HG03342 (cell line): ENCODE measurements around the gene STK35.

Experiments
- ATAC-seq: cut with Tn5 transposase; IDR thresholded peaks from one replicate; pipeline ENCODE4 v1.9.1; 2021; ENCODE audit warnings: mild to moderate bottlenecking, moderate library complexity; ENCODE audit not compliant: unreplicated experiment

The STK35 gene

DNA sequence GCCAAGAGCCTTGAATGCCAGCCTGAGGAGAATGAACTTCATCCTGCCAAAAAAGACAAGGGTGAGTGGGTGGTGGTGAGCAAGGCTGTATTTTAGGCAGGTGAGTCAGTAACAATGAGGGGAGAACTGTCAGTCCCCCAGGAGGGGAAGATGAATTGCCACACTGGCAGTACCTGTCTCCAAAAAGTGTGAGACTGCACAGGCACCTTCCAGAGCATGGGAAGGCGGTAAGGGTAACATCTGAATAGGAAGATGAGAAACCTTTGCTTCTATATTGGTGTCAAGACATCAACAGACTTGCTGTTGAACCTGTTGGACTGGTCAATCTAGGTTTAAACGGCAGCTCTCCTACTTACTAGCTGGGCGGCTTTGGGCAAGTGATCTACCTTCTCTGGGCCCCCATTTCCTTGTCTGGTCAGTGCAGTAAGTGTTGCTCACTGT lies 30.9 kb downstream of the STK35 start:
- ATAC-seq = no peak

DNA sequence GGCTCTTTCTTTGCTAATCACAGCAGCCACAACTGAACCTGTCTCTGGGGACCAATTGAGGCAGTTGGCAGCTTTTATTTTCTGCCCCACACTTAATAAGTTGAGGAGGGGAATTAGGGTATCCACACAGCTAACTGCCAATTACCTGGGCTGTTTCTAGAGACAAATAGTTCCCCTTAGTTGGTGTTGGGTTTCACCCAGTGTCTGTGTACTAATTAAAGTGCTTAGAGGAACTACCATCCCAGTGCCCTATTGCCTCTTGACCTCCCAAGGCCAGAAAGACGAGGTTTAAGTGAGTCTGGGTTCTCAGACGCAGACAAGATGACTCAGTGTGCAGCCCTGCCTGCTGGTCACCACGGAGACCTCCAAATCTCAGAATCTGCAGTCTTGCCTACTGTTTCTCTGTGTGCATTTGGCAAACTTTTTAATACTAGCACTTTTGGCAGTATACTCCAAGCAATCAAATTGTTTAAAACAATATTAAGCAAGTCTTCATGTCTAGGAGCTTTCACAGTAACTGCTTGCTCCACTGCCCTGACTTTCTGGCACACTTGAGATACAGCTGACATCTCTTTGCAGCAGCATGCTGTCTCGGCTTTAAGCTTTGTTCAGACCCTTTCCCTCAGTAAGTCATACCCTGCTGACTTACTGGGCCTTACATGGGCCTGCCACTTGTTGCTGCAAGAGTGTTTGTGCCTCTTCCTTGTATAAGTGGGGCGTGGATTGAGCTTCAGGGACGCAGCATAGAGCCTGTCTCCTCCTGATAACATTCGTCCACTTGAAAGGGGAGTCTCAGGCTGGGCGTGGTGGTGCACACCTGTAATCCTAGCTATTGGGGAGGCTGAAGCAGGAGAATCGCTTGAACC lies 31.9 kb downstream of the STK35 start:
- ATAC-seq = no peak

DNA sequence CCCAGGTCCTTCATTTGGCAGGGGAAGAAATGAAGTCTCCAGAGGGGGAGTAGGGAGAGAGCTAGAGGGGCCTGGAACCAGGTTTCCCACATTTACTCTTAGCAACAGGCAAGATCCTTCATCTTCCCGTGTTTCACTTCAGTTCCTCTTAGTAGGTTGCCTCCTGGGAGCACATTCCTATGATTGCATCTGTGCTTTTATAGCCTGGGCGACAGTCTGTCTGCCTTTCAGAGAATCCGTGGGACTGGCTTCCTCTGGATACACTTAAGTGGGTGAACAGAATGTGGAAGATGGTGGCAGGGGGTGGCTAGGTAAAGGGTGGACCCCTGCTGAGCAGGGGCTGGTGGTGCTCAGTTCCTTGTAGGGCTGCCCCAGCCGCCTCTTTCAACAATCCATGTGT lies 33.4 kb downstream of the STK35 start:
- no peak for ATAC-seq

DNA sequence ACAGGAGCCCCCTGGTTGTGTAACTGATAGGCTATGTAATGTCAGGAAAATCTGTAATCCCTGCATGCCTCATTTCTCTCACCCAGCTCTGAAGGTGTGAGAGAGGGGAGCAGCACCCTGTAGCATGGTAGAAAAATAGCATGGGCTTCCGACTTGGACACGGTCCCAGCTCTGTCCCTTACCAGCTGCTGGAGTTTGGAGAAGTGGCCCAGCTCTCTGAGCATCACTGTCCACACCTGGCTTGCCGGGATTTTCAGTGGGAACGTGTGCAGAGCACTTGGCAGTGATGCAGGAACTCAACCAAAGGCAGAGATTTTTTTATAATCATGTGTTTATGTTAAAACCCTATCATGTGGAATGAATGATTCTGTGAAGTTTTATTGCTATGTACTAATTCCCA lies 34.6 kb downstream of the STK35 start:
- no peak for ATAC-seq

DNA sequence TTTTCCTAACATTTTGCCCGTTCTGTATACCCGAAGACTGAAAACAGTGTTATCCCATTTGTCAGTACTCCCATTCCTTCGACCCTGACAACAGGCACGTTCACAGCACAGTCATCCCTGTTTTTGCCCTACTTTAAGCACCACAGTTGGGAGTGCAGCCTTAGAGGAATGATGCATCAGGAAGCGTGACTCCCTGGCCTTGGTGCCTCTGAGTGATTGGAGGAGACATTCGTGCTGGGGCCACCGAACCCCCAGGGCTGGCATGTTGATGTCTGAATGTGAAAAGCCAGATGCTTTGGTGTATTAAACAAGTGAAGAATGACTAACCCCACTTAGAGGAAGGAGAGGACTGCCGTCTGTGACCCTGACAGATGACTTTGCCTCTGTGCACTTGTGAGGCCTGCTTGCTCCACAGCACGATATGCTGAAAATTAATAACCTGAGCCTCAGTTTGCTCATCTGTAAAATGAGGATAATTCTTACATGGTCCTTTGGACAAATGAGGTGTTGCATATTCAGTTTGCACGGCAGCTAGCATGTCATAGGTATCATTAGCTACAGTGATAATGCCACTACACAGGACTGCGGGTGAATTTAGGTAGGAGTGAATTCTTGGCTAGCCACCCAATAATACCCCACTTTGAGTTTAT lies 36.0 kb downstream of the STK35 start:
- ATAC-seq = no peak

GRCh38 chr20:2138396-2138795 lies 36.8 kb downstream of the STK35 start:
- ATAC-seq = no peak

DNA sequence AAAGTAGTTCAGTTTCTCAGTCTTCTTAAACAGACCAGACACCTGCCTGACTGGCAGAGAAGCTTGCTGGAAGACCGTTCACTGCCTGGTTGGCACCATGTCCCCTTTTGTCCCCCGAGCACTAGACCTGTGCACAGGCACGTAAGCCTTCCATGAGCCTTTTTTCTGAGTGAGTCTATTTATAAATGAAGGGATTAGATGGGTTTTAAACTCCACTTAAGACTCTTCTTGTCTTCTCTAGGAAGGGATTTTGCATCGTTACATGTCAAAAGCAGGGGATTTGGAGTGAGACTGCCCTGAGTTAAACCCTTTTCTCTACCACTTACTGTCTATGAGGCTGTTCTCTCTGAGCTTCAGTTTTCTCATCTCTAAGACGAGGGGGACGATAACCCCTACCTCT lies 37.6 kb downstream of the STK35 start:
- ATAC-seq = no peak

GRCh38 chr20:2139736-2140135 lies 38.1 kb downstream of the STK35 start:
- ATAC-seq = no peak

DNA sequence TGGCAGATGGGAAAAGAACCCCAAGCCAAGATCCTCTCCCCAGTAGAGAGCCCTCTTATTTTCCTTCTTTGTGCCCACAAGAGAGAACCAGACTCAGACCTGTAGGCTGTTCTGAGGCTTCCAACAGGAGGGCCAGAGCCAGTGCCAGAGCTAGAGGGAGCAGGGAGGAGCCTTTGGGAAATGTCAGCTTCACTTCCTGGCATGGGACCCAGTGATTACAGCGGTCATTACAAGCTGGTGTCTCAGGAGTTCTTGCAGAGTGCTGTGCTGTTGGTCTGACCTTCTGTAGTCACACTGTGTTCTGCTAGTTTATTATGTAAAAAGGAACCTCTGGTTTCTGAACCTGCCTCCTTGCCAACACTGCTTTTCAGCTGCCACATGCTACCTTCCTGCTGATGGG lies 38.9 kb downstream of the STK35 start:
- ATAC-seq = no peak

- ATAC-seq = no peak
Observed at GRCh38 chr20:2141600-2142575, 40.3 kb downstream of the STK35 start.

- no peak for ATAC-seq
Observed at GRCh38 chr20:2142649-2143048, 41.0 kb downstream of the STK35 start.

DNA sequence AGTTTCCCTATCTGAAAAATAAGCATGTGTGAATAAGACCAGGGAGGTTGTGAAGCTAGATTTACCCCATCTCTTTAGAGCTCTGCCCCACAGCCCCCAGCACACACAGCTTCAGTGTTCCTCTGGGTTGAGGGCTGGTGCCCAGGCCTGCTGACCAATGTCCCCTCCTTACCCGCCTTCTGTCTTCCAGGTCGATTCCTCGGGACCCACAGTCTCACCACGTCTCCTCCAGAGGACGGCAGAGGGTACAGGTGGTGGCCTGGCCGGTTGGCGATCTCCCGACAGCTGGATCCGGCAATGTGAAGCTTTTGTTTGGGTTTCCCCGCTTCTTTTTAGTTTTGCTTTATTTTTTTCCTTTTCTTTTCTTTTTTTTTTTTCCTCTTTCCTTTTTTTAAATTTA lies 42.0 kb downstream of the STK35 start:
- no peak for ATAC-seq

DNA sequence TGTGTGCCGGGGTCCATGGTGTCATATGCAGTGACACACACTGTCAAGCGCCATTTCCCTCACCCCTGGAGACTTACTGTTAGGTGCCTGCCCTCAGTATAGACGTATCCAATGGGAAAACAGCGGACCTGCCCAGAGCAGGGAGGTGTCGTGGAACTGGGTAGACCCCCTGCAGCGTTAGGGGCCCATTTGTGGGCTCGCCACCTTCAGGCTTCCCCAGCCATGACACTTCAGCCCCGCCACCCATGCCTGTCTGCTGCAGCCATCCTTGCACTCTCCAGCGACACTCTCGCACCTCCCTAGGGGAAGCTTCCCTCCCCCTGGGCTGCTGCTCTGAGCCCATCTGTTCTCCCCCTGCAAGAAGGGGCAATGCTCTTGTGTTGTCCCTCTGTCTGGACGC lies 43.2 kb downstream of the STK35 start:
- no peak for ATAC-seq

- ATAC-seq = no peak
Observed at GRCh38 chr20:2145376-2145775, 43.7 kb downstream of the STK35 start.

DNA sequence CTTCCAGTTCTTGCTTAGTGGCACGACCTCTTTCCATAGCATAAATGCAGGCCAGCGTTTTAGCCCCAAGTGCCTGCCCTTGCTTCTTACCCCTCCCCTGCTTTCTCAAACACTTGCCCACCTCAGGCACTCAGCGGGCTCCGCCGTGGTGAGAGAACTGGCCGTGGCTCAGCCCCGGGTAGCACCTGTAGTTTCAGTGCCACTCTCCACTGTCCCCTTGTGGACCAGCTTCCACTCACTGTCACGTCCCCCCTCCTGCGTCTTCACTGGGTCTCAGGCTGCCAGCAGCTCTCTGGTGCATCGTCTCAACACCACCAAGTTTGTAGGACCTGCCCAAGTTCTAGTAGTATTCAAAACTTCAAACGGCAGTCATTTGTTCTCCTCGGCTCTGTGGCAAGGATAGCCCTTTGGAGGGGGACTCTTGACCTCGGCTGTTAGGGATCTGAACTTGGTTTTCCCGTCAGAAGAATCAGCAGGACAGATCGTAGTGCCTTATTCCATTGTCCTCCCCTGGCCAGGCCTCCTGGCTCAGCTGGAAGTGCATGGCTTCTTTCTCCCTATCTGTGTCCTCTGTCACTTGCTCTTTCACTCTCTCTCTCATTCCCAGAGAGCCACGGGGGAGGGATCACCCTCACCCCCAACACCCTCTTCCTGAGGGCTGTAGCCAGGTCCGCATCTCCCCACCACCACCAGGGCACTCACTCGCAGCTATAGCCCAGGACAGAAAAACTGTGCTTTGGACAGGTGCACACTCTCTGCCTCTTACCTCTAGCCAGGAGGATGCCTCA lies 44.6 kb downstream of the STK35 start:
- ATAC-seq = no peak

- no peak for ATAC-seq
Observed at GRCh38 chr20:2149507-2149906, 47.9 kb downstream of the STK35 start.

DNA sequence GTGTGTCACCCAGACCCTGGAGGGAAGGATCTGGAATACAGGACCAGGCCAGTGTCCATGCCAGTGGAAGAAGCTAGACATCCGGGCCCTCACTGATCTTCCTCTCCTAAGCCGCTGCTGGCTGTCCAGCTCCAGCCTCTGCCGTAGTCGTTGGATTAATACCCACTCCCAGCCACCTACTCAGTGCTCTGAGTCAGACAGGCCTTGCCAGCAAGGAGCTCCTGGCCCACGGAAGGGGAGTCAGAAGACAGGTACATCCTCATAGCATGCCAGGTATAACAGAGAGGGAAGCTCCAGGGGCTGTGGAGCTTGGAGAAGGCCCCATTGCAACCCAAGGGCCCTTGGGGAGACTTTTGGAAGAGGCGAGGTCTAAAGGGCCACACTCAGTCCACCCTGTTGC lies 49.0 kb downstream of the STK35 start:
- no peak for ATAC-seq

- no peak for ATAC-seq
Observed at GRCh38 chr20:2151858-2152281, 50.2 kb downstream of the STK35 start.

- no peak for ATAC-seq
Observed at GRCh38 chr20:2152317-2152716, 50.7 kb downstream of the STK35 start.

DNA sequence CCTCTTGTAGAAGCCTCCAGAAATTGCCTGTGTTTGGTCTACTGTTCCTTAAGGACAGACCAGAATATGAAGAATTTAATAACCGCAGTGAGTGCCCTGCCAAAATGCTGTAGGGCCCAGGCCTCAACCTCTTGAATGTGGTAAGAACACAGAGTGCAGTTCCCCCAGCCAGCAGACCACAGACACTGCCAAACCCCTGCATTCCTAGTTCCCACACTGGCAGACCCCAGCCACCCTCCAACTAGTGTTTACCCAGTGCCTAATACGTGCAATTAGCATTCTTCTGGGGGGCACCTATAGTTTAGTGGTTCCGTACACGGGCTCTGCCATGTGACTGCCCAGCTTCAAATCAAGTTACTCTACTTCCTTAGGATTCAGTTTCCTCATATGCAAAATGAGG lies 51.7 kb downstream of the STK35 start:
- no peak for ATAC-seq
